ENCODE measurements around the gene TMEM163. TPM values are rescaled to one million over a fixed set of nuclear protein-coding genes. Genes with fewer than 3 reads are reported as not detected.

The TMEM163 gene
- total RNA-seq, 1 donor: not detected

DNA sequence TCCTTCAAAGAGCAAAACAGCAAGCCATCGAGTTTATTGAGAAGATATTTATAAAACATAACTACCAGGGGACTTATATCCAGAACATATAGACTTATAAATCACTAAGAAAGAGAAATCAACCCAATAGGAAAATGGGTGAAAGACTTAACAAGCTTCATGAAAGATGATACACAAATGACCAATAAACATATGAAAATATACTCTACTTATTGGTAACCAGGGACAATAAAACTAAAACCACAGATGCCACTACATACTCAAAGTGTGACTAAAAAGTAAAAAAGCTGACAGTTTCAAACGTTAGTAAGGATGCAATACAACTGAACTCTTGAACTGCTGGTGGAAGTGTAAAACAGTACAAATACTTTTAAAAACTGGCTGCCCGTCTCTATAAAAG lies 154.3 kb downstream of the TMEM163 start:
- TF ChIP-seq, protein P1, sequence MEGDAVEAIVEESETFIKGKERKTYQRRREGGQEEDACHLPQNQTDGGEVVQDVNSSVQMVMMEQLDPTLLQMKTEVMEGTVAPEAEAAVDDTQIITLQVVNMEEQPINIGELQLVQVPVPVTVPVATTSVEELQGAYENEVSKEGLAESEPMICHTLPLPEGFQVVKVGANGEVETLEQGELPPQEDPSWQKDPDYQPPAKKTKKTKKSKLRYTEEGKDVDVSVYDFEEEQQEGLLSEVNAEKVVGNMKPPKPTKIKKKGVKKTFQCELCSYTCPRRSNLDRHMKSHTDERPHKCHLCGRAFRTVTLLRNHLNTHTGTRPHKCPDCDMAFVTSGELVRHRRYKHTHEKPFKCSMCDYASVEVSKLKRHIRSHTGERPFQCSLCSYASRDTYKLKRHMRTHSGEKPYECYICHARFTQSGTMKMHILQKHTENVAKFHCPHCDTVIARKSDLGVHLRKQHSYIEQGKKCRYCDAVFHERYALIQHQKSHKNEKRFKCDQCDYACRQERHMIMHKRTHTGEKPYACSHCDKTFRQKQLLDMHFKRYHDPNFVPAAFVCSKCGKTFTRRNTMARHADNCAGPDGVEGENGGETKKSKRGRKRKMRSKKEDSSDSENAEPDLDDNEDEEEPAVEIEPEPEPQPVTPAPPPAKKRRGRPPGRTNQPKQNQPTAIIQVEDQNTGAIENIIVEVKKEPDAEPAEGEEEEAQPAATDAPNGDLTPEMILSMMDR (IDR thresholded peaks at IDR 0.05; ENCODE audit: insufficient read depth, low read depth, low read length): no peak
- H3K4me3 ChIP-seq (ENCODE audit: low read depth, low read length): no peak overlapping the region
- DNase-seq (ENCODE audit: low read depth): no peak

DNA sequence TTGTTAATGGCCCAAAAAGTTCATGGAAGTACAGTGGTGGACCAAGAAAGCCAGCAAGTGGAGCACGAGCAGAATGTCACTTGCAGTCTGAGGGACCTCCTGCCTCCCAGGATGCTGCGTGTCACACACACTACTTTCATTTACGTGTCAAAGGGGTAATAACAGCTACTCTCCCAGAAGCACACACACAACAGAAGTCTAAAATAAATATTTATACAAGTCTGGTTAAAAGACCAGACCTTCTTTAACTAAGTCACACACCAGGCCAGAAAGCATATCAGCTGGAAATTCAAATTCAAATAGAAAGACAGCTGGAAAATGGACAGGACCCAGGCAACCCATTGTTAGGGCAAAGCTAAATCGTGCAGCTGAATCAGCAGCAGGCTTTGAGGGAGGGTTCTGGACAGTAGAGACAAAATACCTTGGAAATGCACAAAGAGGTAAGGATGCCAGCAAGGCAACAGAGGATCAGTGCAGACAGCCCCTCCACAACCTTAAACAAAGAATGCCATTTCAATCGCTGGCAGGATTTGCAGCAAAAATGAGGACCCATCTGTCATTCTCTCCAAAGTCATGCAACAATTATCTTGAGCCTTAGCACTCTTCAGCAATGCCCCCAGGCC lies 160.5 kb downstream of the TMEM163 start:
- TF ChIP-seq, protein P1 (IDR thresholded peaks at IDR 0.05; ENCODE audit: insufficient read depth, low read depth, low read length): no peak
- no peak for DNase-seq (ENCODE audit: low read depth)
- H3K4me3 ChIP-seq (ENCODE audit: low read depth, low read length): no peak overlapping the region

DNA sequence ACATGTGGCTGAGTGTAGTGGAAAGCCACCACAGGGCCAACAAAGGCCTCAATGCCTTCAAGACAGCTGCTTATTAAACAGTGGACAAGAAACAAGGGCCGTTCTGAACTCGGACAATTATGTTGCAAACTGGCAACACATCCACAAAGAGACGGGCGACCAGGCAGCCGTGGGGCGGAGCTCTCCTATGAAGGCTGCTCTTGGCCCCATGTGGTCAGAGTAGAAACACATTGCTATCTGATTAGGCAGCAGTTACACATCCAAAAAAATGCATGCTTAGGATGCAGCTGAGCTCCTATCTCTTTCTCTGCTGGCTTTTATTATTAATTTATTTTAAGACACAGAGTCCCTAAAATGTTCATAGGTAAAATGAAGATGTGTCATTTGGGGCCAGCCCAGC lies 163.4 kb downstream of the TMEM163 start:
- TF ChIP-seq, protein P1 (IDR thresholded peaks at IDR 0.05; ENCODE audit: insufficient read depth, low read depth, low read length): no peak
- DNase-seq (ENCODE audit: low read depth): no peak
- no peak overlapping the region for H3K4me3 ChIP-seq (ENCODE audit: low read depth, low read length)

DNA sequence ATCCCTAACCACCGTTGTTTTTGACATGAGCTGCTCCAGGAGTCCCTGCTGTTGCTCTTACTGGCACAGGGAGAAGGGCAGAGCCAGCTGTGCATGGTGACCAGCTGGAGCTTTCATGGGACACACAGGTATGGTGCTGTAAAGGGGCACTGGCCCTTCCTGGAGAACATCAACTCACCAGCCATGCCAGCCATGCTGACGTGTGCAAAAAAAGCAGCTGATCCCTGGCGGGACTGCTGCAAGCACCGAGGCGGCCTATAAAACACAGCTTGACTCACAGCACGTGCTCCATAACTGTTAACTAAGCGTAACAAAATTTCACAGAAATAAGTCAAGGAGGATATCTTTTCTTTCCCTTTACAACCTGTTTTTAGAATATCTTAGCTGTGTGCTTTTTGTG lies 165.1 kb downstream of the TMEM163 start:
- no peak overlapping the region for H3K4me3 ChIP-seq (ENCODE audit: low read depth, low read length)
- DNase-seq (ENCODE audit: low read depth): no peak
- TF ChIP-seq, protein P1 (IDR thresholded peaks at IDR 0.05; ENCODE audit: insufficient read depth, low read depth, low read length): no peak

DNA sequence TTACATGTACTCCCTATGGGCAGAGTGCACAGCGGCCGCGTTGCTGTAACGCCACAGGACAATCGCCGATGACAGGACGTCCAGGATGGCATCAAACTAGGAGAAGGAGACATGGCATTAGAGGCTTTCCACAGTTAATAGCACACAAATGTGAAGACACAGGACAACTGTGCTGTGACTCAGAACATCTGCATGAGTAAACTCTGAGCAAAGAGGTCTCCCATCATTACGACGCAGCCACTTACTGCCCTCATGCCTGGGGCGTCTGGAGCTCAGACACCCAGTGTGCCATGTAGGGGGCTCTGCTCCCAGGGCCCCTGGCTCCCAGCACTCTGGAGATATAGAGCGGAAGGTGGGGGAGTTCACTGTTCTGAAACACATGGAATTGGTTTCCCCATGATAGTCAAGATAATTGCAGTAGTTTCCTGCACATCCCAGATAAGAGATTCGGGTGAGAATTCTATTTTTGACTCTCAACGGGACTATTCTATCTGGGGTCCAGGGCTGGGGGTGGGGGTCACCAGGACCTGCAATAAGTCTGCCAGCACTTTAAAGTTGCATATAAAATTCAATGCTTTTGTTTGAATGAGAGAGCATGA lies 168.1 kb downstream of the TMEM163 start:
- H3K4me3 ChIP-seq (ENCODE audit: low read depth, low read length): no peak overlapping the region
- DNase-seq (ENCODE audit: low read depth): no peak
- TF ChIP-seq, protein P1 (IDR thresholded peaks at IDR 0.05; ENCODE audit: insufficient read depth, low read depth, low read length): no peak

DNA sequence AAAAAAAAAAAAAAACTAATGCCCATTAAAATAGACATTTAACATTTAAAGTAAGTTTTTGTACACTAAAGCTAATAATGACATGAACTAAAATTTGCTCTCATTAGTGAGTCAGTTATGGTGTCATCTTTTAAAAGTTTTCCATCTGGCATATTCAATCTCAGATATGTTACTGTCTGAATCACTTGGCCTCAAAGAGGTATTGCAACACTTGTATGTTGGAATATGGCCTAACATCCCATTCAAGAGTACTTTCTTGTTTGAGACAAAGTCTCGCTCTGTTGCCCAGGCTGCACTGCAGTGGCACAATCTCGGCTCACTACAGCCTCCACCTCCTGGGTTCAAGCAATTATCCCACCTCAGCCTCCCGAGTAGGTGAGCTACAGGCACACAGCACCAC lies 169.7 kb downstream of the TMEM163 start:
- DNase-seq (ENCODE audit: low read depth): peak; percentile 45
- H3K4me3 ChIP-seq (ENCODE audit: low read depth, low read length): no peak overlapping the region
- TF ChIP-seq, protein P1 (IDR thresholded peaks at IDR 0.05; ENCODE audit: insufficient read depth, low read depth, low read length): no peak

DNA sequence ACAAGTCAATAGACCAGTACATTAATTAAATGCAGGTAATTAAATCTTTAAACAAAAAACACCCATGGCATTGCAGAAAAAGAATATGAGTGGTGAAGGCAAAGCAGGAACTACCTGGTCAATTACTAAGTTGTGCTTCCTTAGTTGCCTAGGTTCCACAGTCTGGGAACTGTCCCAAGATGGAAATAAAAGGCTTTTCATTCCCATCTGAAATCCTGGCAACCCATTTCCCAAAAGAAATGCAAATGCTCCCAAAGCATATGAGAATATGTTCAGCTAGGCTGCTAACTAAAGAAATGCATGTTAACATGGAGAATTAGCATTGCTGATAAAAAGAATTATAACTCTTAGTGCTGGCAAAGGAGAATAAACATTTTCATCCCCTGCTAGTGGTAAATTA lies 177.8 kb downstream of the TMEM163 start:
- DNase-seq (ENCODE audit: low read depth): no peak
- H3K4me3 ChIP-seq (ENCODE audit: low read depth, low read length): no peak overlapping the region
- TF ChIP-seq, protein P1 (IDR thresholded peaks at IDR 0.05; ENCODE audit: insufficient read depth, low read depth, low read length): no peak
